Neutrophil (primary cell): ENCODE measurements around the gene RAB44.
A peak's percentile ranks its signal among the peaks of the same experiment; 100 is the strongest.

Experiments used
- H3K27ac ChIP-seq: fragments of 200-600 bp; sonication (generic); 2 replicates; pipeline ENCODE4 v1.5.1; 2016; ENCODE audit warnings: mild to moderate bottlenecking, moderate library complexity
- H3K27me3 ChIP-seq: fragments of 200-600 bp; sonication (generic); 2 replicates; pipeline ENCODE4 v1.6.0; 2016; ENCODE audit warnings: mild to moderate bottlenecking
- H3K36me3 ChIP-seq: fragments of 200-600 bp; sonication (generic); 2 replicates; pipeline ENCODE4 v1.5.1; 2017
- H3K4me1 ChIP-seq, 2 experiments: fragments of 200-600 bp in 1 of 2; sonication (generic) in 1 of 2; 1 replicate in 1 of 2; 2 replicates in 1 of 2; pipeline versions ENCODE4 v1.5.1 to v1.6.1; 2013 to 2016; ENCODE audit warnings: low read depth in 1 of 2, low read length in 1 of 2, mild to moderate bottlenecking in 1 of 2, moderate library complexity in 1 of 2; ENCODE audit not compliant: control insufficient read depth in 1 of 2, insufficient read depth in 1 of 2
- H3K4me3 ChIP-seq, 2 experiments: fragments of 200-600 bp in 1 of 2; sonication (generic) in 1 of 2; 1 replicate in 1 of 2; 2 replicates in 1 of 2; pipeline ENCODE4 v1.5.1; 2013 to 2016; ENCODE audit warnings: low read depth in 1 of 2, low read length in 1 of 2, mild to moderate bottlenecking in 1 of 2, moderate library complexity in 1 of 2
- H3K9me3 ChIP-seq: fragments of 200-600 bp; sonication (generic); 2 replicates; pipeline ENCODE4 v1.5.1; 2016
- CTCF ChIP-seq: fragments of 200-600 bp; sonication (generic); IDR thresholded peaks from 2 replicates; pipeline ENCODE4 v1.5.1; 2016; ENCODE audit warnings: antibody characterized with exemption

RAB44 gene

GRCh38 chr6:36780442-36781177, 83.0 kb downstream of the RAB44 start:
- no peaks in the 10 kb centered on the region for H3K9me3 ChIP-seq
- no peaks in the 10 kb centered on the region for H3K36me3 ChIP-seq
- peak overlapping the region; percentile 66 for H3K27ac ChIP-seq
- no peak for TF ChIP-seq CTCF
- H3K4me3 ChIP-seq = peak overlapping the region; percentile 4 to 35
- peaks cover 50 to 55% of the 10 kb centered on the region in 2 experiments for H3K4me1 ChIP-seq
- H3K27me3 ChIP-seq = peaks cover 9% of the 10 kb centered on the region

- no peaks in the 10 kb centered on the region for H3K36me3 ChIP-seq
- peaks cover 50 to 55% of the 10 kb centered on the region in 2 experiments for H3K4me1 ChIP-seq
- H3K9me3 ChIP-seq = no peaks in the 10 kb centered on the region
- TF ChIP-seq CTCF = no peak
- H3K27me3 ChIP-seq = peaks cover under 1% of the 10 kb centered on the region
- peak overlapping the region; percentile 66 for H3K27ac ChIP-seq
- H3K4me3 ChIP-seq = peak overlapping the region in 1 of 2 experiments; percentile 35
Observed at GRCh38 chr6:36781669-36782068, 84.0 kb downstream of the RAB44 start.
